B cell (primary cell): Measurements from ENCODE around the gene SSH3. TPM values are rescaled to one million over a fixed set of nuclear protein-coding genes. Genes with fewer than 3 reads are reported as not detected.

ENCODE experiments used
- ATAC-seq: fragments of 200-7000 bp; cut with Tn5 transposase; one replicate; pipeline ENCODE4 v1.10.0; 2021; ENCODE audit warnings: low read depth, mild to moderate bottlenecking, moderate number of reproducible peaks, moderate library complexity
- CTCF ChIA-PET: fragments of 350-600 bp; sonication (Branson Sonifier 250); formaldehyde crosslinking; loops from one replicate; lab custom pipeline; 2021; ENCODE audit warnings: antibody characterized with exemption, inconsistent platforms; lab: Charles Lee
- POLR2A ChIA-PET: fragments of 350-600 bp; sonication (Branson Sonifier 250); formaldehyde crosslinking; loops from one replicate; lab custom pipeline; 2021; ENCODE audit warnings: antibody characterized with exemption; lab: Charles Lee
- DNase-seq: peaks from one replicate; pipeline ENCODE4 v3.0.0; 2013
- H2AFZ ChIP-seq: 2 replicates; pipeline ENCODE4 v1.6.1; 2012; ENCODE audit warnings: mild to moderate bottlenecking, low read depth, low read length; ENCODE audit not compliant: insufficient read depth, poor library complexity, severe bottlenecking
- H3K27ac ChIP-seq, 2 donors: 1 replicate in 1 of 2; 2 replicates in 1 of 2; pipeline ENCODE4 v1.5.1; 2012 to 2013; ENCODE audit warnings: low read length in 2 of 2, mild to moderate bottlenecking in 2 of 2, moderate library complexity in 1 of 2
- H3K27me3 ChIP-seq, 4 experiments: fragments of 200-600 bp in 1 of 4; sonication (generic) in 1 of 4; replicated peaks in 1 of 4; 1 replicate in 2 of 4; 2 replicates in 2 of 4; pipeline versions ENCODE4 v1.6.1 to v1.7.0; 2013 to 2016; ENCODE audit warnings: low read length in 3 of 4, mild to moderate bottlenecking in 2 of 4, mixed read lengths in 1 of 4, moderate library complexity in 1 of 4; ENCODE audit not compliant: insufficient read depth in 4 of 4, control insufficient read depth in 3 of 4; ENCODE audit errors: control extremely low read depth in 1 of 4
- H3K36me3 ChIP-seq, 2 experiments: replicated peaks in 1 of 2; 1 replicate in 1 of 2; 2 replicates in 1 of 2; pipeline versions ENCODE4 v1.6.1 to v1.7.1; 2013; ENCODE audit warnings: low read length in 1 of 2; ENCODE audit not compliant: insufficient read depth in 2 of 2, control insufficient read depth in 1 of 2; ENCODE audit errors: control extremely low read depth in 1 of 2, extremely low read depth in 1 of 2
- H3K4me1 ChIP-seq, 2 donors: fragments of 200-600 bp in 1 of 2; sonication (generic) in 1 of 2; 1 replicate in 1 of 2; 2 replicates in 1 of 2; pipeline versions ENCODE4 v1.5.1 to v1.6.1; 2013 to 2017; ENCODE audit warnings: low read length in 2 of 2; ENCODE audit not compliant: control insufficient read depth in 2 of 2, insufficient read depth in 2 of 2
- H3K4me2 ChIP-seq: replicated peaks from 2 replicates; pipeline ENCODE3; 2012; ENCODE audit warnings: mild to moderate bottlenecking, low read depth, low read length; ENCODE audit not compliant: poor library complexity, severe bottlenecking
- H3K4me3 ChIP-seq, 5 experiments: fragments of 200-600 bp in 1 of 5; sonication (generic) in 1 of 5; 1 replicate in 3 of 5; 2 replicates in 2 of 5; pipeline versions ENCODE4 v1.5.1 to v1.7.0; 2011 to 2016; ENCODE audit warnings: low read length in 4 of 5, mild to moderate bottlenecking in 4 of 5, low read depth in 2 of 5, control low read depth in 1 of 5, moderate library complexity in 1 of 5; ENCODE audit not compliant: insufficient read depth in 1 of 5; ENCODE audit errors: control extremely low read depth in 1 of 5, extremely low read depth in 1 of 5
- H3K79me2 ChIP-seq: fragments of 200-600 bp; sonication (generic); one replicate; pipeline ENCODE4 v1.6.0; 2016; ENCODE audit warnings: low read length; ENCODE audit not compliant: control insufficient read depth, insufficient read depth
- H3K9ac ChIP-seq: fragments of 200-600 bp; sonication (generic); 2 replicates; pipeline ENCODE4 v1.6.1; 2017; ENCODE audit warnings: mild to moderate bottlenecking, low read length, moderate library complexity
- H3K9me3 ChIP-seq, 3 donors: one replicate each; pipeline versions ENCODE4 v1.6.1 to v1.7.1; 2013; ENCODE audit warnings: low read length in 2 of 3; ENCODE audit not compliant: control insufficient read depth in 2 of 3, insufficient read depth in 1 of 3; ENCODE audit errors: control extremely low read depth in 1 of 3
- H4K20me1 ChIP-seq: 2 replicates; pipeline ENCODE4 v1.6.0; 2012; ENCODE audit warnings: mild to moderate bottlenecking, low read length; ENCODE audit not compliant: insufficient read depth, control insufficient read depth, poor library complexity, severe bottlenecking
- H3K27ac Mint-ChIP-seq: one replicate; pipeline ENCODE4 v1.8.0; 2021; ENCODE audit warnings: mixed read lengths
- H3K27me3 Mint-ChIP-seq: one replicate; pipeline ENCODE4 v1.8.0; 2021; ENCODE audit warnings: mixed read lengths
- H3K4me1 Mint-ChIP-seq: one replicate; pipeline ENCODE4 v1.8.0; 2021; ENCODE audit warnings: mixed read lengths
- H3K4me3 Mint-ChIP-seq: one replicate; pipeline ENCODE4 v1.8.0; 2021; ENCODE audit warnings: mixed read lengths
- H3K9me3 Mint-ChIP-seq: one replicate; pipeline ENCODE4 v1.8.0; 2022; ENCODE audit warnings: mixed read lengths; ENCODE audit not compliant: insufficient read depth
- EZH2 ChIP-seq: IDR thresholded peaks from 2 replicates; pipeline ENCODE4 v1.6.1; 2012; ENCODE audit warnings: borderline replicate concordance, low read depth, mild to moderate bottlenecking, moderate library complexity, low read length; ENCODE audit not compliant: insufficient read depth, poor library complexity, severe bottlenecking
- WGBS: methylation state at CpG from one replicate; pipeline ENCODE4 v1.1.5; 2013; ENCODE audit warnings: missing lambda C conversion rate; ENCODE audit not compliant: insufficient coverage; 5-methylcytosine and 5-hydroxymethylcytosine counted together
- intact Hi-C: fragments of 100-400 bp; cut with micrococcal nuclease; formaldehyde crosslinking; loops from one replicate; pipeline ENCODE4 v1.10.0; 2022
- polyA plus RNA-seq: library from polyadenylated mRNA; depleted of rRNA; stranded (reverse); fragments of >200 nt; gene quantifications from 2 replicates; pipeline ENCODE4 v1.2.3, GENCODE V29; 2012
- total RNA-seq, 2 donors: library from RNA; stranded (reverse); fragments of 120-200 nt in 1 of 2; gene quantifications; 1 replicate in 1 of 2; 2 replicates in 1 of 2; pipeline versions ENCODE4 v1.2.3 to v1.2.4, GENCODE V29; 2013 to 2022
- TF ChIP-seq, protein P1 (sequence below): fragments of 200-600 bp; IDR thresholded peaks from one replicate; pipeline ENCODE4 v1.8.0; 2022; ENCODE audit warnings: antibody characterized with exemption, mild to moderate bottlenecking

The SSH3 gene
- total and polyA plus RNA-seq, 2 donors (not counting 1 experiment from before 2014, with no cell fraction given), result 4.0 to 7.2 TPM

DNA sequence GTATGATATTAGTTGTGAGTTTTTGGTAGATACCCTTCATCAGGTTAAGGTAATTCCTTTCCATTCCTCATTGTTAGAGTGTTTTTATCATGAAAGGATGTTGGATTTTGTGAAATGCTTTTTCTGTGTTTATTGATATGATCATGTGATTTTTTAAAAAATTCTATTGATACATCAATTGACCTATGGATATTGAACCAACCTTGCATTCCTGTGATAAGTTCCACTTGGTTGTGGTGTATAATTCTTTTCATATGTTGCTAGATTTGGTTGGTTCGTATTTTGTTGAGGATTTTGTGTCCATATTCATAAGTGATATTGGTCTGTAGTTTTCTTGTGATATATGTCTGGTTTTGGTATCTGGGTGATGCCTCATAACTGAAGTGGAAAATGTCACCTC, 7.5 kb upstream of the SSH3 start:
- Histone ChIP-seq H3K27me3 (no peaks in the 10 kb centered on the region), H3K4me3 (no peak overlapping the region), H3K9ac (no peak overlapping the region), H4K20me1 (peaks cover 33% of the 10 kb centered on the region), H3K4me2 (no peak overlapping the region), H3K79me2 (peaks cover 66% of the 10 kb centered on the region), H3K27ac (no peak overlapping the region), H3K9me3 (peaks cover 7 to 15% (median 15%) of the 10 kb centered on the region in 3 donors), H2AFZ (no peak overlapping the region), H3K4me1 (peaks cover 6 to 8% of the 10 kb centered on the region in 2 donors), H3K36me3 (peaks cover 9 to 71% of the 10 kb centered on the region in 2 experiments)
- Mint-ChIP-seq H3K27ac (no peak overlapping the region), H3K4me1 (peaks cover 18% of the 10 kb centered on the region), H3K27me3 (no peaks in the 10 kb centered on the region), H3K9me3 (peaks cover 4% of the 10 kb centered on the region), H3K4me3 (no peak overlapping the region)
- ATAC-seq (no peak), DNase-seq (no peak)
- POLR2A ChIA-PET, result no interaction called here
- TF ChIP-seq, protein P1, sequence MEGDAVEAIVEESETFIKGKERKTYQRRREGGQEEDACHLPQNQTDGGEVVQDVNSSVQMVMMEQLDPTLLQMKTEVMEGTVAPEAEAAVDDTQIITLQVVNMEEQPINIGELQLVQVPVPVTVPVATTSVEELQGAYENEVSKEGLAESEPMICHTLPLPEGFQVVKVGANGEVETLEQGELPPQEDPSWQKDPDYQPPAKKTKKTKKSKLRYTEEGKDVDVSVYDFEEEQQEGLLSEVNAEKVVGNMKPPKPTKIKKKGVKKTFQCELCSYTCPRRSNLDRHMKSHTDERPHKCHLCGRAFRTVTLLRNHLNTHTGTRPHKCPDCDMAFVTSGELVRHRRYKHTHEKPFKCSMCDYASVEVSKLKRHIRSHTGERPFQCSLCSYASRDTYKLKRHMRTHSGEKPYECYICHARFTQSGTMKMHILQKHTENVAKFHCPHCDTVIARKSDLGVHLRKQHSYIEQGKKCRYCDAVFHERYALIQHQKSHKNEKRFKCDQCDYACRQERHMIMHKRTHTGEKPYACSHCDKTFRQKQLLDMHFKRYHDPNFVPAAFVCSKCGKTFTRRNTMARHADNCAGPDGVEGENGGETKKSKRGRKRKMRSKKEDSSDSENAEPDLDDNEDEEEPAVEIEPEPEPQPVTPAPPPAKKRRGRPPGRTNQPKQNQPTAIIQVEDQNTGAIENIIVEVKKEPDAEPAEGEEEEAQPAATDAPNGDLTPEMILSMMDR, result no peak
- no peak for TF ChIP-seq EZH2
- CTCF ChIA-PET, result interaction anchor here (0.6 to 2.6 kb wide), 2 partner anchors 22 to 376 kb away, joined by 3 to 7 read pairs; no protein-coding TSS in a partner anchor
- WGBS, result 100% methylated on average over 1 of the region's 1 CpG
- intact Hi-C loops, result no loop called here

DNA sequence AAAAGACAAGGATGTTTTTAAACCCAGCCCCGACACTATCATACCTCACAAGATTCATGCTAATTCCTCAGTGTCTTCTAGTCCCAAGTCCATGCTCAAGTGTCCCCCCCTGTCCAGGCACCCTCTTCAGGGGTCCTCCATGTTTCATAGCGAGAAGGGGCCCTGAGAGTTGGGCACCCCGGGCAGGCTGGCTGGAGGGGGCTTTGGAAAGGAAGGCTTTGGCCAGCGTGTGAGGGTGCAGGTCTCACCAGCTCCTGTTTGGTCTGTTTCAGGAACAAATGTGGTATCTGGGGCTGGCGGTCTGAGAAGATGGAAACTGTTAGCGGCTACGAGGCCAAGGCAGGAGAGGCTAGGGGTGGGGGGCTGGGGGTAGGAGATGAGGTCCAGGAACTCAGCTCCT, 4.5 kb upstream of the SSH3 start:
- H4K20me1 ChIP-seq, result peaks cover 43% of the 10 kb centered on the region
- no peak overlapping the region for H3K4me2 ChIP-seq
- no peak for ATAC-seq
- H3K9me3 ChIP-seq, result peaks cover 7 to 15% (median 15%) of the 10 kb centered on the region in 3 donors
- H3K27me3 Mint-ChIP-seq, result no peaks in the 10 kb centered on the region
- peaks cover 8 to 68% of the 10 kb centered on the region in 2 experiments for H3K36me3 ChIP-seq
- TF ChIP-seq EZH2, result no peak
- TF ChIP-seq, protein P1, result no peak
- POLR2A ChIA-PET, result no interaction called here
- H3K27me3 ChIP-seq, result no peaks in the 10 kb centered on the region
- no peak overlapping the region for H3K4me3 Mint-ChIP-seq
- 88% methylated on average over 4 of the region's 7 CpGs for WGBS
- no peak overlapping the region for H2AFZ ChIP-seq
- H3K4me1 ChIP-seq, result peaks cover 0 to 3% of the 10 kb centered on the region in 2 donors
- CTCF ChIA-PET, result interaction anchor here (0.7 to 2.9 kb wide), 3 partner anchors 18 to 218 kb away, joined by 3 to 11 read pairs (median 3); no protein-coding TSS in a partner anchor
- DNase-seq, result no peak
- H3K4me1 Mint-ChIP-seq, result peaks cover 8% of the 10 kb centered on the region
- no peak overlapping the region for H3K4me3 ChIP-seq
- H3K9me3 Mint-ChIP-seq, result peaks cover 4% of the 10 kb centered on the region
- no peak overlapping the region for H3K27ac ChIP-seq
- intact Hi-C loops, result no loop called here
- no peak overlapping the region for H3K27ac Mint-ChIP-seq
- H3K9ac ChIP-seq, result no peak overlapping the region
- peaks cover 56% of the 10 kb centered on the region for H3K79me2 ChIP-seq
